Stimulated activated memory B cell treated with anti-CD40 and anti-IgM and Interleukin-4, amounts not matched to agents 10 μg/mL and 1 μg/mL and 100 μg/mL, for 72 hours (primary cell): ENCODE data around the gene AUTS2.

Source experiments
- ATAC-seq: fragments of 150-1000 bp; cut with Tn5 transposase; 2 replicates; pipeline ENCODE4 v1.10.0; 2021
- H3K27ac Mint-ChIP-seq: one replicate; pipeline ENCODE4 v1.8.0; 2022; ENCODE audit warnings: mild to moderate bottlenecking, mixed read lengths
- H3K27me3 Mint-ChIP-seq: one replicate; pipeline ENCODE4 v1.8.0; 2022; ENCODE audit warnings: mixed read lengths
- H3K36me3 Mint-ChIP-seq: one replicate; pipeline ENCODE4 v1.8.0; 2022; ENCODE audit warnings: mixed read lengths
- H3K4me1 Mint-ChIP-seq: one replicate; pipeline ENCODE4 v1.8.0; 2022; ENCODE audit warnings: mixed read lengths
- H3K4me3 Mint-ChIP-seq: one replicate; pipeline ENCODE4 v1.8.0; 2022; ENCODE audit warnings: mild to moderate bottlenecking, moderate library complexity, mixed read lengths
- H3K9me3 Mint-ChIP-seq: one replicate; pipeline ENCODE4 v1.8.0; 2022; ENCODE audit warnings: mixed read lengths

Gene AUTS2

GRCh38 chr7:70571403-70571934, 973.2 kb downstream of the AUTS2 start:
- Mint-ChIP-seq H3K27ac (no peak overlapping the region), H3K9me3 (no peaks in the 10 kb centered on the region), H3K27me3 (no peaks in the 10 kb centered on the region), H3K4me3 (no peak overlapping the region), H3K36me3 (peaks cover 40% of the 10 kb centered on the region), H3K4me1 (no peaks in the 10 kb centered on the region)
- ATAC-seq, result no peak

- no peak for ATAC-seq
- no peaks in the 10 kb centered on the region for H3K9me3 Mint-ChIP-seq
These were observed 973.7 kb downstream of the AUTS2 start for GRCh38 chr7:70571961-70572360.

GRCh38 chr7:70572571-70572970, 974.3 kb downstream of the AUTS2 start:
- Mint-ChIP-seq H3K9me3 (no peaks in the 10 kb centered on the region), H3K27ac (no peak overlapping the region), H3K4me1 (no peaks in the 10 kb centered on the region), H3K27me3 (no peaks in the 10 kb centered on the region), H3K4me3 (no peak overlapping the region), H3K36me3 (peaks cover 40% of the 10 kb centered on the region)
- no peak for ATAC-seq

More at GRCh38 chr7:70571961-70572360, 973.7 kb downstream of the AUTS2 start:
- H3K27ac Mint-ChIP-seq, result no peak overlapping the region
- H3K36me3 Mint-ChIP-seq, result peaks cover 40% of the 10 kb centered on the region
- H3K27me3 Mint-ChIP-seq, result no peaks in the 10 kb centered on the region
- H3K4me1 Mint-ChIP-seq, result no peaks in the 10 kb centered on the region
- no peak overlapping the region for H3K4me3 Mint-ChIP-seq

GRCh38 chr7:70573071-70573661, 974.9 kb downstream of the AUTS2 start:
- Mint-ChIP-seq H3K4me1 (no peaks in the 10 kb centered on the region), H3K4me3 (no peak overlapping the region), H3K27me3 (no peaks in the 10 kb centered on the region), H3K27ac (no peak overlapping the region), H3K9me3 (no peaks in the 10 kb centered on the region), H3K36me3 (peaks cover 38% of the 10 kb centered on the region)
- ATAC-seq, result no peak

GRCh38 chr7:70573696-70574095, 975.4 kb downstream of the AUTS2 start:
- Mint-ChIP-seq H3K27me3 (no peaks in the 10 kb centered on the region), H3K9me3 (no peaks in the 10 kb centered on the region), H3K36me3 (peaks cover 33% of the 10 kb centered on the region), H3K4me1 (no peaks in the 10 kb centered on the region), H3K27ac (no peak overlapping the region), H3K4me3 (no peak overlapping the region)
- no peak for ATAC-seq

GRCh38 chr7:70574314-70574834, 976.1 kb downstream of the AUTS2 start:
- no peak for ATAC-seq
- Mint-ChIP-seq H3K27ac (no peak overlapping the region), H3K27me3 (no peaks in the 10 kb centered on the region), H3K9me3 (no peaks in the 10 kb centered on the region), H3K36me3 (peaks cover 27% of the 10 kb centered on the region), H3K4me1 (no peaks in the 10 kb centered on the region), H3K4me3 (no peak overlapping the region)

- Mint-ChIP-seq H3K9me3 (no peaks in the 10 kb centered on the region), H3K4me3 (no peak overlapping the region), H3K27ac (no peak overlapping the region), H3K4me1 (no peaks in the 10 kb centered on the region), H3K36me3 (peaks cover 27% of the 10 kb centered on the region), H3K27me3 (no peaks in the 10 kb centered on the region)
- no peak for ATAC-seq
These were observed 976.9 kb downstream of the AUTS2 start for GRCh38 chr7:70574970-70575799.

- no peak overlapping the region for H3K4me3 Mint-ChIP-seq
- H3K36me3 Mint-ChIP-seq, result peaks cover 23% of the 10 kb centered on the region
- H3K9me3 Mint-ChIP-seq, result no peaks in the 10 kb centered on the region
- H3K4me1 Mint-ChIP-seq, result no peaks in the 10 kb centered on the region
- ATAC-seq, result no peak
- H3K27me3 Mint-ChIP-seq, result no peaks in the 10 kb centered on the region
- H3K27ac Mint-ChIP-seq, result no peak overlapping the region
These were observed 978.8 kb downstream of the AUTS2 start for GRCh38 chr7:70577078-70577477.

- Mint-ChIP-seq H3K4me3 (no peak overlapping the region), H3K9me3 (no peaks in the 10 kb centered on the region), H3K36me3 (peaks cover 17% of the 10 kb centered on the region), H3K27me3 (no peaks in the 10 kb centered on the region), H3K27ac (no peak overlapping the region), H3K4me1 (no peaks in the 10 kb centered on the region)
- no peak for ATAC-seq
These were observed 979.9 kb downstream of the AUTS2 start for GRCh38 chr7:70578131-70578530.

- Mint-ChIP-seq H3K27me3 (no peaks in the 10 kb centered on the region), H3K27ac (no peak overlapping the region), H3K4me3 (no peak overlapping the region), H3K4me1 (no peaks in the 10 kb centered on the region), H3K36me3 (peaks cover 13% of the 10 kb centered on the region), H3K9me3 (no peaks in the 10 kb centered on the region)
- no peak for ATAC-seq
These were observed 981.3 kb downstream of the AUTS2 start for GRCh38 chr7:70579397-70580097.

GRCh38 chr7:70580161-70580560, 981.9 kb downstream of the AUTS2 start:
- no peaks in the 10 kb centered on the region for H3K9me3 Mint-ChIP-seq
- H3K4me3 Mint-ChIP-seq, result no peak overlapping the region
- no peak overlapping the region for H3K27ac Mint-ChIP-seq
- no peak for ATAC-seq
- no peaks in the 10 kb centered on the region for H3K27me3 Mint-ChIP-seq
- peaks cover 13% of the 10 kb centered on the region for H3K36me3 Mint-ChIP-seq
- no peaks in the 10 kb centered on the region for H3K4me1 Mint-ChIP-seq

GRCh38 chr7:70582927-70583895, 984.9 kb downstream of the AUTS2 start:
- no peak overlapping the region for H3K27ac Mint-ChIP-seq
- ATAC-seq, result no peak
- H3K36me3 Mint-ChIP-seq, result peaks cover 18% of the 10 kb centered on the region
- no peaks in the 10 kb centered on the region for H3K27me3 Mint-ChIP-seq
- H3K4me3 Mint-ChIP-seq, result no peak overlapping the region
- no peaks in the 10 kb centered on the region for H3K9me3 Mint-ChIP-seq
- H3K4me1 Mint-ChIP-seq, result no peaks in the 10 kb centered on the region

- H3K27me3 Mint-ChIP-seq, result no peaks in the 10 kb centered on the region
- H3K27ac Mint-ChIP-seq, result no peak overlapping the region
- H3K36me3 Mint-ChIP-seq, result peaks cover 18% of the 10 kb centered on the region
- ATAC-seq, result no peak
- H3K4me3 Mint-ChIP-seq, result no peak overlapping the region
- H3K9me3 Mint-ChIP-seq, result no peaks in the 10 kb centered on the region
- no peaks in the 10 kb centered on the region for H3K4me1 Mint-ChIP-seq
These were observed 985.9 kb downstream of the AUTS2 start for GRCh38 chr7:70583965-70584883.
